DOHH2 (cell line): Measurements from ENCODE around the gene CSMD2.

Source experiments
- CTCF ChIP-seq: fragments of 200-600 bp; sonication (generic); IDR thresholded peaks from one replicate; pipeline ENCODE4 v1.5.1; 2014; ENCODE audit warnings: antibody characterized with exemption, mild to moderate bottlenecking, low read depth, low read length; ENCODE audit not compliant: poor library complexity, severe bottlenecking
- EZH2phosphoT487 ChIP-seq: fragments of 200-600 bp; sonication (generic); IDR thresholded peaks from 2 replicates; pipeline ENCODE4 v1.6.1; 2017; ENCODE audit warnings: borderline replicate concordance, mild to moderate bottlenecking, antibody characterized with exemption, low read length, moderate library complexity, mixed read lengths

- TF ChIP-seq EZH2phosphoT487, result no peak
- no peak for TF ChIP-seq CTCF
Observed at GRCh38 chr1:33697816-33698215, 467.2 kb downstream of the CSMD2 start.
